Fibroblast of the aortic adventitia (primary cell): ENCODE results near the gene GPC6. TPM values are rescaled to one million over a fixed set of nuclear protein-coding genes. Genes with fewer than 3 reads are reported as not detected.

Source experiments
- DNase-seq: peaks from one replicate; pipeline ENCODE4 v3.0.0-alpha.2; 2010; ENCODE audit warnings: low read depth
- H3K4me3 ChIP-seq: 2 replicates; pipeline ENCODE4 v1.5.1; 2011; ENCODE audit warnings: low read depth, mild to moderate bottlenecking, control low read depth, low read length, moderate library complexity
- CTCF ChIP-seq: IDR thresholded peaks from 2 replicates; pipeline ENCODE4 v1.5.1; 2011; ENCODE audit warnings: mild to moderate bottlenecking, low read length, control low read depth, inconsistent platforms; ENCODE audit not compliant: insufficient read depth
- total RNA-seq: library from RNA; depleted of rRNA; stranded (reverse); fragments of >200 nt; gene quantifications from 2 replicates; pipeline ENCODE4 v1.2.3, GENCODE V29; 2012; ENCODE audit warnings: low replicate concordance

Gene GPC6
- total RNA-seq, 1 donor: 92.6 TPM

- TF ChIP-seq CTCF: no peak
- peak; percentile 57 for DNase-seq
- no peak overlapping the region for H3K4me3 ChIP-seq
These were observed 481.9 kb downstream of the GPC6 start for GRCh38 chr13:93708308-93709075.

- H3K4me3 ChIP-seq: no peak overlapping the region
- peak; percentile 33 for DNase-seq
- TF ChIP-seq CTCF: no peak
These were observed 483.1 kb downstream of the GPC6 start for GRCh38 chr13:93709506-93710244.

GRCh38 chr13:93714171-93714570 lies 487.6 kb downstream of the GPC6 start:
- no peak for TF ChIP-seq CTCF
- H3K4me3 ChIP-seq: no peak overlapping the region
- no peak for DNase-seq

- DNase-seq: no peak
- no peak overlapping the region for H3K4me3 ChIP-seq
- TF ChIP-seq CTCF: no peak
These were observed 489.3 kb downstream of the GPC6 start for GRCh38 chr13:93715866-93716265.

GRCh38 chr13:93716623-93717022 lies 490.0 kb downstream of the GPC6 start:
- no peak overlapping the region for H3K4me3 ChIP-seq
- DNase-seq: no peak
- TF ChIP-seq CTCF: no peak

GRCh38 chr13:93721483-93721882 lies 494.9 kb downstream of the GPC6 start:
- no peak overlapping the region for H3K4me3 ChIP-seq
- no peak for TF ChIP-seq CTCF
- DNase-seq: no peak
